ENCODE data around the gene KLHL13.
"Not testable (repeated sequence)": the region's sequence is repeated elsewhere in the genome, so short reads cannot be mapped to it uniquely, and the experiment has no call there.

DNA sequence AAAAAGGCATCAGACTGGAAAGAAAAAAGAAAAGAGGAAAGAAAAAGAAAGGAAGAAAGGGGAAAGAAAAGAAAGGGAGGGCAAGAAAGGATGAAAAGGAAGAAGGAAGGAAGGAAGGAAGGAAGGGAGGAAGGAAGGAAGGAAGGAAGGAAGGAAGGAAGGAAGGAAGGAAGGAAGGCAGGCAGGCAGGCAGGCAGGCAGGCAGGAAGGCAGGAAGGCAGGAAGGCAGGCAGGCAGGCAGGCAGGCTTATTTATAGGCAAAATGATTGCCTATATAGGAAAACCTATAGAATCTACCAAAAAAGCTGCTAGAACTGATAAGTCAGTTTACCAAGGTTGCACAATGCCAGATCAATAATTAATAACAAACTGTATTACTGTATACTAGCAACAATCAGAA, 186.5 kb downstream of the KLHL13 start:
- TF ChIP-seq, protein P1, sequence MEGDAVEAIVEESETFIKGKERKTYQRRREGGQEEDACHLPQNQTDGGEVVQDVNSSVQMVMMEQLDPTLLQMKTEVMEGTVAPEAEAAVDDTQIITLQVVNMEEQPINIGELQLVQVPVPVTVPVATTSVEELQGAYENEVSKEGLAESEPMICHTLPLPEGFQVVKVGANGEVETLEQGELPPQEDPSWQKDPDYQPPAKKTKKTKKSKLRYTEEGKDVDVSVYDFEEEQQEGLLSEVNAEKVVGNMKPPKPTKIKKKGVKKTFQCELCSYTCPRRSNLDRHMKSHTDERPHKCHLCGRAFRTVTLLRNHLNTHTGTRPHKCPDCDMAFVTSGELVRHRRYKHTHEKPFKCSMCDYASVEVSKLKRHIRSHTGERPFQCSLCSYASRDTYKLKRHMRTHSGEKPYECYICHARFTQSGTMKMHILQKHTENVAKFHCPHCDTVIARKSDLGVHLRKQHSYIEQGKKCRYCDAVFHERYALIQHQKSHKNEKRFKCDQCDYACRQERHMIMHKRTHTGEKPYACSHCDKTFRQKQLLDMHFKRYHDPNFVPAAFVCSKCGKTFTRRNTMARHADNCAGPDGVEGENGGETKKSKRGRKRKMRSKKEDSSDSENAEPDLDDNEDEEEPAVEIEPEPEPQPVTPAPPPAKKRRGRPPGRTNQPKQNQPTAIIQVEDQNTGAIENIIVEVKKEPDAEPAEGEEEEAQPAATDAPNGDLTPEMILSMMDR (IDR thresholded peaks at IDR 0.05; ENCODE audit: poor library complexity), result not testable (repeated sequence)
- TF ChIP-seq EZH2 (IDR thresholded peaks at IDR 0.05; ENCODE audit: borderline replicate concordance), result not testable (repeated sequence)
